Activated gamma-delta T cell treated with anti-CD3 and anti-CD28 coated beads, Interleukin-2, amount 50 U/mL, for 16 hours (primary cell): ENCODE data around the gene CACNG7.

Source experiments
- DNase-seq: peaks from one replicate; pipeline ENCODE4 v3.0.0-alpha.2; 2020; ENCODE audit warnings: low read depth

Gene CACNG7

GRCh38 chr19:53983457-53984289, 74.6 kb downstream of the CACNG7 start:
- DNase-seq, result no peak

- no peak for DNase-seq
Observed at GRCh38 chr19:53985863-53986262, 76.8 kb downstream of the CACNG7 start.

- DNase-seq, result no peak
Observed at GRCh38 chr19:53988981-53989380, 79.9 kb downstream of the CACNG7 start.

GRCh38 chr19:53989600-53990533, 80.8 kb downstream of the CACNG7 start:
- DNase-seq, result no peak

GRCh38 chr19:53991224-53992113, 82.4 kb downstream of the CACNG7 start, which contains the start of gene CACNG6:
Gene CACNG6, plus strand, starts transcription at chr19:53991637. Its CDS starts 1,241 bp downstream, at chr19:53992878.
- no peak for DNase-seq

GRCh38 chr19:53992211-53992610, 83.1 kb downstream of the CACNG7 start:
- no peak for DNase-seq

GRCh38 chr19:53992815-53993214, 83.7 kb downstream of the CACNG7 start:
- no peak for DNase-seq

GRCh38 chr19:53993448-53993847, 84.4 kb downstream of the CACNG7 start:
- no peak for DNase-seq
